ENCODE results near the gene CDH3. TPM values are rescaled to one million over a fixed set of nuclear protein-coding genes. Genes with fewer than 3 reads are reported as not detected.

CDH3 gene
- total and polyA plus RNA-seq, 2 of the 8 experiments (the other 6 are each of a cell fraction or from before 2014, with no cell fraction given): 146 to 171 TPM

- Histone ChIP-seq H2BK12ac (ENCODE audit: low read depth, low read length) (no peak overlapping the region), H3K9me3 (ENCODE audit: insufficient read depth in 2 of 2, low read depth in 1 of 2, low read length in 1 of 2) (no peaks in the 10 kb centered on the region), H4K8ac (ENCODE audit: extremely low read depth, insufficient read depth, low read length) (no peak overlapping the region), H3K27me3 (replicated peaks in 1 of 4; ENCODE audit: control insufficient read depth in 3 of 4, extremely low read depth in 1 of 4, insufficient read depth in 3 of 4, low read length in 3 of 4) (no peaks in the 10 kb centered on the region), H2BK5ac (ENCODE audit: low read depth, low read length) (no peak overlapping the region), H2AK5ac (ENCODE audit: low read depth, low read length) (no peak overlapping the region), H4K5ac (ENCODE audit: insufficient read length, low read depth, low read length) (no peak overlapping the region), H2BK20ac (ENCODE audit: low read length) (no peak overlapping the region), H3K4me3 (ENCODE audit: extremely low read depth in 1 of 4, insufficient read depth in 2 of 4, low read depth in 3 of 4, low read length in 4 of 4) (no peak overlapping the region), H3K79me2 (ENCODE audit: control insufficient read depth in 1 of 2, insufficient read depth in 2 of 2, low read length in 2 of 2) (peaks cover 0 to 74% of the 10 kb centered on the region in 2 experiments; a peak in 2 of 4 replicates), H3K27ac (ENCODE audit: low read depth, low read length) (no peak overlapping the region), H3K36me3 (ENCODE audit: control insufficient read depth in 2 of 4, insufficient read depth in 4 of 4, low read length in 3 of 4) (peaks cover 0 to 10% (median 0%) of the 10 kb centered on the region in 4 experiments; a peak in 2 of 8 replicates), H3K79me1 (ENCODE audit: low read depth, low read length) (peaks cover 6% of the 10 kb centered on the region; the same call in 1 of the 2 replicates), H3K9ac (replicated peaks in 1 of 4; ENCODE audit: extremely low read depth in 1 of 4, low read depth in 3 of 4, low read length in 3 of 4) (no peak overlapping the region), H4K20me1 (replicated peaks in 1 of 2; ENCODE audit: control insufficient read depth in 1 of 2, insufficient read depth in 2 of 2, low read length in 2 of 2) (peaks cover 14 to 15% of the 10 kb centered on the region in 2 experiments), H4K91ac (replicated peaks; ENCODE audit: insufficient read length, low read length) (no peak overlapping the region), H3K56ac (replicated peaks; ENCODE audit: insufficient read length, low read depth, low read length) (no peak overlapping the region), H2BK15ac (ENCODE audit: low read length) (no peak overlapping the region), H3K4me1 (replicated peaks in 1 of 4; ENCODE audit: control insufficient read depth in 3 of 4, insufficient read depth in 4 of 4, low read length in 3 of 4) (no peaks in the 10 kb centered on the region), H3K4ac (replicated peaks; ENCODE audit: insufficient read length, low read depth, low read length) (no peak overlapping the region), H3K18ac (ENCODE audit: extremely low read depth, low read length) (no peak overlapping the region), H2BK120ac (replicated peaks; ENCODE audit: low read depth, low read length) (no peak overlapping the region), H3K23me2 (ENCODE audit: low read depth, low read length) (no peaks in the 10 kb centered on the region), H3K14ac (ENCODE audit: insufficient read length) (no peak overlapping the region), H2AFZ (ENCODE audit: low read length) (no peak overlapping the region), H3K4me2 (ENCODE audit: insufficient read depth in 1 of 2, low read depth in 2 of 2, low read length in 2 of 2) (no peak overlapping the region), H3K23ac (ENCODE audit: insufficient read length) (no peak overlapping the region)
- FAIRE-seq: no peak
- no peak for DNase-seq (ENCODE audit: low read depth in 1 of 2, low spot score in 2 of 2)
- WGBS, 2 experiments (ENCODE audit: extremely low coverage in 1 of 2, insufficient coverage in 1 of 2, insufficient read length in 1 of 2, insufficient replicate concordance in 2 of 2, low coverage in 1 of 2, low lambda C conversion rate in 2 of 2, missing lambda C conversion rate in 1 of 2): 91% methylated on average over 1 of the region's 1 CpG; no CpG with 5 or more reads in 1 of the 2 experiments
- ChIA-PET POLR2A (ENCODE audit: partially characterized antibody) (interaction anchor here (9.5 kb wide), 1 partner anchor 15 kb away, joined by 81 read pairs; the partner anchor contains the start of gene CDH3), CTCF (ENCODE audit: partially characterized antibody) (interaction anchor here (0.6 to 1.6 kb wide), 4 partner anchors 10 to 46 kb away, joined by 3 to 6 read pairs (median 4); no protein-coding TSS in a partner anchor)
- TF ChIP-seq KDM1A (IDR thresholded peaks at IDR 0.05; ENCODE audit: borderline replicate concordance, low read length): 0 out of 2 replicates have a peak, but pooled peaks have one; percentile 22
- no peak for TF ChIP-seq SIN3A (conservative IDR thresholded peaks at IDR 0.05 in 1 of 2, IDR thresholded peaks at IDR 0.05 in 1 of 2; ENCODE audit: low read depth in 1 of 2, low read length in 2 of 2)
Observed at GRCh38 chr16:68662035-68662434, 16.9 kb downstream of the CDH3 start.
